Stimulated activated CD8-positive, alpha-beta memory T cell treated with anti-CD3 and anti-CD28 coated beads, Interleukin-4, amount 100 ng/mL, for 48 hours (primary cell): ENCODE measurements around the gene SIK3.

ENCODE experiments used
- DNase-seq: peaks from one replicate; pipeline ENCODE4 v3.0.0-alpha.2; 2020

Gene SIK3

DNA sequence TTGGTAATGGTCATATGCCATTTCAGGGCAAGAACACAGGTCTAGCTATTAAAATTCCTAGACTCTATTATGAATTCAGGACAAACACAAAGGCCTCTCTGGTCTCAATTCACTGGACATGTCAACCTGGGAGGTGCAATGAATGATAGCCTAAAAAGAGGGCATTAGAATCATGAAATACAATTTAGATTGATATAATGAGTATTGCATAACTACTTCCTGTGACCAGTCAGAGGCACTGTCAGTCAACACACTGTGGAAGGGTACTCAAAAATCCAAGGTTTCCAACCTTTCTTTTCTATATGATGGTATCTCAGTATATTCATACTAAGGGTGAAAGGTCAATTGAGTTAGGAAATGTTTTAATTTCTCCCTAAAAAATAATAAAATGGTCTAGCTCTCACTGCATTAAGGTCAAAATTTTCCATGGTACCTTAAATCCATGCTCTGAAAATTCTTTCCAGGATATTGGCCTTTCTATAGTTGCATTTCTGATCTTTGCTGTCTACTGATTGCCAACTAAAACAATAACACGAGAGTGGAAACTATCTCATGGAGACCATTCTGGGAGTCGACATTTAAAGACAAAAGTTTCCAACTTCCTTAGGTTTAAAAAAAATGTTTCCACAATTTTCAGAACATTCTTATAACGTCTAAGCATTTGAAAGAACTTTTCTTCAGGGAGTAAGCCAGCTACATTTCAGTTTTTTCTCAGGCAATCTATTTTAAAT lies 179.1 kb downstream of the SIK3 start:
- DNase-seq: no peak

DNA sequence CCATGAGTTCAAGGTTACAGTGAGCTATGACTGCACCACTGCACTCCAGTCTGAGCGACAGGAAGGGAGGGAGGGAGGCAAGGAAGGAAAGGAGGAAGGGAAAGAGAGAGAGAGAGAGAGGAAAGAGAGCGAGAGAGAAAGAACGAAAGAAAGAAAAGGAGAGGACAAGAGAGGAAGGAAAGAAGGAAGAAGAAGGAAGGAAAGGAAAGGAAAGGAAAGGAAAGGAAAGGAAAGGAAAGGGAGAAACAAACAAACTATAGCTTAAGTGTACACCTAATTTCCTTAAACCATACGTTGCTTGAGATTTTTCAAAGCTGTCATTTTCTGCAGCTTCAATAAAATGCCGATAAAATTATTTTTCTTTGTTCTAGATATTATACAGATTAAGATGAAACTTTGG lies 180.6 kb downstream of the SIK3 start:
- DNase-seq: no peak

DNA sequence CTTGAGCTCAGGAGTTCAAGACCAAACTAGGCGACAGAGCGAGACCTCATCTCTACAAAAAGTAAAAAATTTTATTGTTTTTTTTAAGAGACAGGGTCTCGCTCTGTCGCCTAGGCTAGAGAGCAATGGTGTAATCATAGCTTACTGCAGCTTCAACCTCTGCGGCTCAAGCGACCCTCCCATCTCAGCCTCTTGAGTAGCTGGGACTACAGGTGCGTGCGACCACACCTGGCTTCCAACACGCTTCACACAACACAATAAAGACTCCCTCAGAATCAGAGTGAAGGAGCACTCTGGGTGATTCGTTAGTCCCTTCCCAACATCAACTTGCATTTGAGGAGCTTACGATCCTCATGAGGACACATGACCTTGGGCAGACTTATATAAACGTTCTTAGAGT lies 181.3 kb downstream of the SIK3 start:
- DNase-seq: no peak

DNA sequence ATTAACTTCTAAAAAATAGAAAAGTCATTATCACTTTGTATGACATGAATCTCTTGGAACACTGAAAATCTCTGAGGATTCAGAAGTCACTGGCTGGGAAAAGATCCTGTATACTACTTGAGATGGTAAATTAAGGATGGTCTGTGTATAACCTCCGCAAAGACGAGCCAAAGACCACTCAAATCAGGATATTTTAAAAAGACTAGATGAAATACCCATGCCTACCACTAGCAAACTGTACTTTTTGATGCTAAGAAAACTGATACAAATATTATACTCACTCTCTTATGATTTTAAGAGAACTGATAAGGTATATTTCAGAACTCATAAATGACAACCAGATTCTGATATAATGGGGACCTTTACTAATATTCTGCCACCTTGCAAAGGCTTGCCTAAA lies 182.2 kb downstream of the SIK3 start:
- DNase-seq: no peak

DNA sequence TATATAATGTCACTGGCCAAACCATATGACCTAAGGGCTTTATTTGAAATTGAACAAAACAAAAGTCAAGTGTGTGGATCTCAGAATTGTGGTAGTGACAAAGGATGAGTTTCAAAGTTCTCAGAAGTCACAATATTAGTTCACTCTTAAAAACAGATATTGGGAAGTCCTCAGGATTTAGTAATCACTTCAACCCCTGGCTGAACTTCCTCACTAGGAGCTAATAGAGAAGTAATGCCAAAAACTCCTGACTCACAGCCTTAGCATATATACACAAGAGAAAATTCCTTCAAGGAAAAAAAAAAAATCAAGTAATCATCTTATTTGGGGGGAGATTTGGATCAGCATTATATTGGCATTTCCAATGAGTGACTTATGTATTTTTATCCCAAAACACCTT lies 185.2 kb downstream of the SIK3 start:
- no peak for DNase-seq

DNA sequence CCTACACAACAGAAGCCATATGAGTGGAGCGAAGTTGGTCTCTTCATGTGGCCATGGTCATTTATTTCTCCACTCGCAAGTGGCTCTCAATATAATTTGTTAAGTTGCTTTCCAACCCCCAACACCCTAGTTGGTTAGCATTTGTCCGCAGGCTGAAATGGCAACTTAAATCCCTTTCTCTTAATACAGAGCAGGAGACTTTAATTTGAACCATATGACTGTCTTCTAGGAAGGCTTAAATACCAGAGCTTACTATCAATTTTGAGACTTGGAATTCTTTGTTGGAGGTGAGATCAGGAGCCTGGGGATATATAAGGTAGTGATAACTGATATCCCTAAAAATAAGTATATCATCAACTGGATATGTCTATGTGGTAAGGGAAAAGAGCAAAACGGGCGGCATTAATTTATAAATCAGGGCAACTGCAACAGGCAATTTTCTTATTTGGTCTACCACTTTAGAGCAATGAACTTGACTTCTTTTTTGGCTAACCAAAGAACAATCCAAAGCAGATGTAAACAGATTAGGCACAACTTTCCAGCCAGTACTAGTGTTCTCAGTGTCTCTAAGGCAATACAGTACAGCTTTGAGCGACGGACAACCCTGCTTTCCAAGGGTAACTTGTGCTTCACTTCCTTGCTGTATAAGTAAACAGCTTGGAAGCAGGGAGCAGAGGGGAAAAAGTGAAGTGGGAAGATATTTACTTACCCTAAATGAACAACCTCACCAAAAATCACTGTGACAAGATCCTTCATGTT lies 186.1 kb downstream of the SIK3 start:
- no peak for DNase-seq

DNA sequence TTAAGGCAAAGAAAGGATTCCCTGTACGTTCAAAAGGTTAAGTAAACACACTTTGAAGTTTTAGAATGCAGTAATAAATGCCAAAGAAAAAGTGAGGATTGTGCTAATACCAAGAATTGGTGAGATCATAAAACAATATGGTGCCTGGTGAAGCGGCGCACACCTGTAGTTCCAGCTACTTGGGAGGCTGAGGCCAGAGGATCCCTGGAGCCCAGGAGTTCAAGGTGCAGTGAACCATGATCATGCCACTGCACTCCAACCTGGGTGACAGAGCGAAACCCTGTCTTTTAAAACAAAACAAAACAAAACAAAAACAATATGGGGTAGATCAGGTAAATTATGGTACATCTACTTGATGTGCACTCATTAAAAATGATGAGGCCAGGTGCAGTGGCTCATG lies 187.4 kb downstream of the SIK3 start:
- no peak for DNase-seq

DNA sequence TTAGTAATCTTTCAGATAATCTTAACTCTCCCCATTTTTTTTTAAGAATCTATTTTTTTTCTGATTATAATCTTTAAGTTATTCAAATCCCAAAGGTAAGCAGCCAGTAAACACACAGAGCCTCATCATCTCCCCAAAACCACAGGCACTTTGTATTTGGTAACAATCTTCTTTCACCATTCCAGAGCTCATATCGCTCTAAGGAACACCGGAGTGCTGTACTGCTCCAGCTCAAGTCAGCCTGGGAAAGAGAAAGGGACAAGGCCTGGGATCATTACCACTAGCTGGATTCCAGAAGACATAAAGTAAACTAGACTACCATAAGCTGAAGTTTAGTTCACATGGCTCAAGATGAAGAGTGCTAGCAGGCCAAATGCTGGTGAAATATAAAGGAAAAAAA lies 187.8 kb downstream of the SIK3 start:
- DNase-seq: no peak

DNA sequence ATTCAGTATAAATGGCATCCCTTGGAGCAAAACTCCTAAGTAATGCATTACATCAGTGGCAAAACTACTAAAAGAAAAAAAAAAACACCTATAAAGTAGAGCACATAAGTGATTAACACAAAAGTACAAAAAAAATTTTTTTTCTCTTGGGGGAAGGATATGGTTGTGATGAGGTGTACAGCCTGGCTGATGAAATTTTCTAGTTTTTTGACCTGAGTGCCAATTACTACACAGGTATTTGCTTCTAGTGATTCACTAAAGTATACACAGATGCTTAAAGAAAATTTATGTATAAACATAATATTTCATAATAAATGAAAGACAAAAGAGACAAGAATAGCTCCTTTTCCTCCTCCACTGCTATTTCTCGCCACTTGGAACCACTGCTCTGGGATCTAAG lies 189.0 kb downstream of the SIK3 start:
- DNase-seq: no peak

DNA sequence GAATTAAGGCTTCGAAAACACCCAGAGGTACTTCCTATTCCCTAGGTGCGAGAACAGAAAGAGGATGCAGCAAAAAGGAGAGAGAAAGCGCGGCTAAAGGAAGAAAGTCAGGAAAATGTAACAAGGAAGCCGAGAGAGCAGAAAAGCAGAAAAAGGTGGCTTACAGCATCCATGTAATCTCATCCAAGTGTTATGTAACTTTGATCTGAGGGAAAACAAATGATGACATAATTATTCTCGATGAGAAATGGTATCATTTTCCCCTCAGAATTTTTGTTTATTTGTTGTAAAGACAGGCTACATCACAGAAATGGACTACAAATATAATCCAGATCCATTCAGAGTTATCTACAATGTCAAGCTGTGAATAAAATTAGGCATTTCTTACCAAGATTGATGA lies 191.7 kb downstream of the SIK3 start:
- DNase-seq: no peak

DNA sequence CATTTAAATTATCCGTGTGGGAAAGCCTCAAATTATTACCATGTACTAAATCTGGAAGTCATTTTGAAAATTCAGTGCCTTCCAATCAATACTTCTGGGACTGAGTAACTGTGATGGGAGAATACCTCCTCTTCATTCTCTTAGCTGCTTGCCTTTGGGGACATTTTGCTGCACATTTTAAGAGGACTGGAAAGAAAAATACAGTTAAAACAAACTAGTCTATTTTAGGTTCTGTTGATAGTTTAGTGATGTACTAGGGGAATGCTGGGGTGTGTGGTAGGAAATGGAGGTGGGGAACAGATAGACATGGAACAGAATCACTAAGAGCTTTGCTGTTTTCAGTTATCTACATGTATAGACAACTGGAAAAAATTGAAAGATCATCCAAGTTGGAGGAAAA lies 195.1 kb downstream of the SIK3 start:
- no peak for DNase-seq

DNA sequence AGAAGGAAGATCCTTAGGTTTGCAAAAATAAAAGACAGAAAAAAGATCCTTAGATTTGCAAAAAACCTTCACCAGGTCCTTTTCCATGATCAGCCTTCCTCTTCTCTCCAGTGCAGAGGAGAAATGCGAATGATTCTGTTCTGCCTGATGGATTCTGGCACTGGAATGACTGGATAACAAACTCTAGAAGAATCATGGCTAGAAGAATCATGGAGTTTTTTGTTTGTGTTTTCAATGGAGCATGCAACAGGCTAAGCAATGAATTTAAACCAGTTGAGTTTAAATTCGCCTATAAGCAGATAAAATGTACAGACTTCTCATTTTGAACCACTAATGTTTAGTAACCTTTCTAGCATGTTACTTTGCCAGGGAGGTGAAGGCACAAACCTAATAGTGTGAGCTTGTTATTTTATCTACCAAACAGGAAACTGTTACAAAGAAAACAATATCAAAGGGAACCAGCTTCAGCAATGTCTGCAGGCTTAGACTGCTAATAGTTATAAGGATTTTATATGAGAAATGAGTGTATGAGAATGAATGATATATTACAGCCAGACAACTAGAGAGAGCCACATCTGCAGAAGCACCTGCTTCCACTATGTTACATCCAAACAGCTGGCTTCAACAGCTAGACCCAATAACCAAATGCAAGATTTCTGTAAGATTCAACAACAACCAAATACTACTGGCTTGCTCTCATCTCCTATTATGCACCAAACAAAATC lies 196.1 kb downstream of the SIK3 start:
- DNase-seq: no peak

DNA sequence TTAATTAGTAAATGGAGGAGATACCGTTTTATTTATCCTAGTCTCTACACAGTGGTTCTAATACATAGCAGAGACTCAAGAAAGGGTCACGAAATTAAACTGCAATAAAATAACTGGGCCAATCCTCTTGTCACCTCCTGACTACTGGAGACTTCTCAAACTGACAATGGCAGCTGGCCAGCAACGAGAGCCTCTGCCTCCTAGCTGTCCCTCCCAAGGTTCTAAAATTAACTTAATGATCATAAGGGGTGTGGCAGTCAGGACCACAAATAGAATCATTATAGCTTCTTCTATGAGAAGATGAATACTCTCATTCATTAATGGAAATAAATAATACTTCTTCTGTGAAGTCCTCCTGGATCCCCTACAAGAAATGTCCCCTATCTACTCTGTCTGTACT lies 197.0 kb downstream of the SIK3 start:
- no peak for DNase-seq

DNA sequence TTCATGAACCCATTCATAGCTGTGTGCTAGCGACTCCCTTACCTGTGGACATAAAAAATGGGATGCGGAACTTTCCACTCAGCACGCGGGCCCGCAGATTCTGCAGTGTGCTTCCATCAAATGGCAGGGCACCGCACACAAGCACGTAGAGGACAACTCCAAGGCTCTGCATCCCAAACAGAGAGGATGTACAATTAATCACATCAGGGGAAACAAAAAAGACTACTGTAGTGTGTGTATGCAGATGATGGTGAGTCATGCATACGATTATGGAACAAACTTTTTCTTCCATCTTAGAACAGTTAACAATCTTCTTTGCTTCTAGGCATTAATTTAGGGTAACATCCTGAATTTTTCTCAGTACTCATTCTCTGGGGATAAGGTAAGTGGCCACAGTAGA lies 202.0 kb downstream of the SIK3 start:
- no peak for DNase-seq

DNA sequence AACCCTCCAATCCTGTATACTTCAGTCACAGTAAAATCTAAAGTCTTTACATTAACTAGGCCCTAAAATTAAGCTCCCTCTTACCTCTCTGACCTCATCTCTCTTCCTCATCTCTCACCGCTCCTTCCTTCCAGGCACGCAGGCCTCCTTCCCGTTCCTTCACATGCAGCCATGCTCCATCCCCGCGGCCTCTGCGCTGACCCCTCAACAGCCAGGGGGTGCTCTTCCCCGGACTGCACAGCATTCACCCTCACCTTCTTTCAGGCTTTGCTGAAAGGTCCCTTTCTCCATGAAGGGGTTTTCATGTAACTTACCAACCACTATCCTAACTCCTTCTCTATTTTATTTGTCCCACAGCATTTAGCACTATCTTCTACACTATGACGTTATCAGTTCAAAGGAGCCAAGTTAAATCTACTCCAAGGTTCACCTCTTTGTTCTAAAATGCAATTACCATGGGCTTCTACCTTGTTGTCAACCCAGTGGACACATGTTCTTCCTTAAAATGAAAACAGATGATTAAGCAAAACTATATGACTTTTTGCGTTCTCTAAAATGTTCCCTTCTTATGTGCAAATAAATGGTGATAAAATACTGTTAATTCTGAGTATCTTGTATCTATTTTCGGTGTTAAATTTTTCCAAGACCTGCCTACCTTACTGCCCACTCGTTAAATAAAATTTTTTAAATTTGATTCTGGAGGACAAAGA lies 203.0 kb downstream of the SIK3 start:
- DNase-seq: no peak

DNA sequence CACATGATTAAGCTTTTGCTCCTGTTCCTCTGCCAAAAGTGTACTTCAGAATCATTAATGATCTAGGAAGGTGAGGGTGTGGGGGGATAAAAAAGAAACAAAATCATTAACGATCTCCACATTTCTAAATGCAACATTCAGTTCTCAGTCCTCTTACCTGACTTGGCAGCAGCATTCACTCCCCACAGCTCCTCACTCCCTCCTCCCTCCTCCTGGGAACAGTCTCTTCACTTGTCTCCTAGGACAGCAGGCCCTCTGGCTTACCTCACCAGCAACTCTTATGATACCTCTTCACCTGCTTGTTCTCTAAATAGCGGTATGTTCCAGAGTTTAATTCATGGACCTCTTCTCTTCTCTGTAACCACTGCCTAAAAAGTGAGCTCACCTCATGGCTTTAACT lies 204.3 kb downstream of the SIK3 start:
- no peak for DNase-seq

DNA sequence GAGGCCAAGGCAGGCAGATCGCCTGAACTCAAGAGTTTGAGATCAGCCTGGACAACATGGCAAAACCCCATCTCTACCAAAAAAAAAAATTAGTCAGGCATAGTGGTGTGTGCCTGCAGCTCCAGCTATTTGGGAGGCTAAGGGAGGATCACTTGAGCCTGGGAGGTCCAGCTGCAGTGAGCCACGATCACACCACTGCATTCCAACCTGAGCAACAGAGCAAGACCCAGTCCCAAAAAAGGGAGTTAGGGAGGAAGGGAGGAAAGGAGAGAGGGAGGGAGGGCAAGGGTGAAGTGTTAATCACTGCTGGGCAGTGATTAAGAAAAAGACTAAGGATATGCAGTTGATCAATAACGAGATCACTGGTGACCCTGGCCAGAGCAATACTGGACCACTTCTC lies 204.8 kb downstream of the SIK3 start:
- DNase-seq: no peak

DNA sequence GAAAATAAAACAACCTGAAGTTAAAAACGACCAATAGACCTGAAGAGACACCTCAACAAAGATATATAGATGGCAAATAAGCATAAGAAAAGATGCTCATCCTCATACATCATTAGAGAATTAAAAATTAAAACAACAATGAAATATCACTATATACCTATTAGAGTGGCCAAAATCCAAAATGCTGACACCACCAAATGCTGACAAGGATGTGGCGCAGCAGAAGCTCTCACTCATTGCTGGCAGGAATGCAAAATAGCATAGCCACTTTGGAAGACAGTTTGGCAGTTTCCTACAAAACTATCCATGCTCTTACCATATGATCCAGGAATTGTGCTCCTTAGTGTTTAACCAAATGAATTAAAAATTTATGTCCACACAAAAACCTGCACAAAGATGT lies 205.9 kb downstream of the SIK3 start:
- DNase-seq: no peak

DNA sequence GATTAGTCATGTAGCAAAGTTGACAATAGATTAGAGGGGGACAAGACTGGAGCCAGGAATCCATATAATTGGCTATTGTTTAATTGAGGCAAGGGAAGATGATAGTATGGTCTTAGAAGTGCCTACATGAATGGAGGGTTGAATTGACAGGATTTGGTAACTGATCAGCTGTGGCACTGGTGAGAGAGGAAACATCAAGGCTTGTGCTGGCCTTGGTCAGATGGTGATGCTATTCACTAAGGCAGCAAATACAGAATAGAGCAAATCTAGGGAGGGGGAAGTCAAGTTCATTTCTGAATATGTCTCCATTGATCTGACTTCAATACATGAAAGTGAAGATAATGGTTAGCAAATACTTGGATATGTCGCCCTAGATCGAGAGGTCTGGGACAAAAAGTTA lies 206.5 kb downstream of the SIK3 start:
- no peak for DNase-seq

DNA sequence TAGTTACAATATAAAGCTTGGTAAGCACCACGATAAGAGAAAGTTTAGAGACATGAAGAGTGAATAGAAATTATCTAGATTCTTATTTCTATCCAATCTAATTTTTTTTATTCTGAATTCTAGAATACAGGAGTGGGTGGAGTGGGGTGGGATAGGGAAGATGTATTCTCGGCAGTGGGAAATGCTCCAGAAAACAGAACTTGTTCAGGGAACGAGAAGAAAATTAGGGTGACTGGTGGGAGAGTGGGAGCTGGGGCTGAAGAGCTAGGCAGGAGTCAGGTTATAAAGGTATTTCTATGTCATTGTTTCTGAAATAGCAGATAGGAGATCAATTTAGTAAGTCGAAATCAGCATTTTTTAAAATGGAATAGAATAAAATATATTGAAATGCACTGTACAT lies 207.6 kb downstream of the SIK3 start:
- DNase-seq: no peak

DNA sequence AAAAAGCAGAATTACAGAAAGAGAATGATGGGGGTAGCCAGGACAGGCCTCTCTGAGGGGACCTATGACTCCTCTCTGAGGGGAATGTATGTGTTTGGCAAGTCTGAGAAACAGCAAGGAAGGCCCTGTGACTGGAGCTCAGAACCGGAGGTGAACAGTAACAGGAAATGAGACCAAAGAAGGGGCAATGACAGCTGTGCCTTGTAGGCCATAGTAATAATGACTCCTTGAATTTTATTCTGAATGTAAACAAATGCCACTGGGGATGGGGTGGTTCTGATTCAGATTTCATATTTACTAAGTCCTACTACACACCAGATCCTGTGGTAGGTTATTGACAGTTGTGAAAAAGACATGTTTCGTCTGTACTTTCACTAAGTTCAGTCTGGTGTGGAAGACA lies 208.0 kb downstream of the SIK3 start:
- DNase-seq: peak; percentile 28

DNA sequence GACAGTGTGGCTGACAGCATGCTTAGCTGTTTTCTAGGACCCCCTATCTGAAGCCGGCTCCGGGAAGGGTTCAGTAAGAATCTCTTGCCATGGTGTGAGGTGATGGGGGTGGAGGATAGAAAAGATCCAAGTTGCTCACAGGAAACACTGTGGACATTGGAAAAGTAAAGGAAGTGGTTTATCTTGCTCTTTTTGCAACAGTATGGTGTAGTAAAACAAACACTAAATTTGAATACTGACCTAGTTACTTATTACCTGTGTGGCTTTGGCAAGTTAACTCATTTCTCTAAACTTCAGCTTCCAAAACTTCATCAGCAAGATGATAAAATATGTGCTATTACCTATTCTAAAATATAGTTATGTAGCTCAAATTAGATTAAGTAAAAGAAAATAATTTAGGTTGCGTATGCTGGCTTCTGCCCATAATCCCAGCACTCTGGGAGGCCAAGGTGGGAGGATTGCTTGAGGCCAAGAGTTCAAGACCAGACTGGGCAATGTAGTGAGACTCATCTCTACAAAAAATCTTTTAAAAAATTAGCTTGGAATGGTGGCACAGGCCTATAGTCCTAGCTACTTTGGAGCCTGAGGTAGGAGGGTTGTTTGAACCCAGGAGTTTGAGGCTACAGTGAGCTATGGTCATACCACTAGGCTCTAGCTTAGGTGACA lies 209.2 kb downstream of the SIK3 start:
- DNase-seq: no peak

DNA sequence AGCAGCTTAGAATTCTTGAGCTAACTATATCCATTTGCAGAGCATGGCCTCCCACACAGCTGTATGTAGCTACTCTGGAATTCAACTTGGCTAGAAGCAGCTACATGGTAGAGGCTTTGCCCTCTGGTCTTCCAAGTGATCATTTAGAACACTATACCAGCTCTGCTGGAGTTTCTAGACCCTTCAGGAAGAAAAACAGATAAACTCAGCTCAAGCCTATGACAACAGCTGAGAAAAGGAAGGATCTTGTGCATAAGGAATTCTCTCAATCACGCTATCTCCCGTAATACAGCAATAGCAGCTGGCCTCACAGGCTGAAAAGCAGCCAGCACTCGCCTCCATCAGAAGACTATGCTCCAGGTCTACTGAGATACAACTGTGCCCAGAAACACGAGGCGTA lies 210.2 kb downstream of the SIK3 start:
- no peak for DNase-seq
